D721Med (cell line): ENCODE data around the gene DPH2.

ENCODE experiments used
- DNase-seq: peaks from one replicate; pipeline ENCODE4 v3.0.0; 2011; ENCODE audit warnings: low spot score; ENCODE audit not compliant: insufficient read length
- FAIRE-seq: peaks from 2 replicates; lab custom pipeline; 2011; peaks lifted over from hg19 to GRCh38; lab: Jason Lieb, UNC
- TF ChIP-seq, protein P1 (sequence below): IDR thresholded peaks from 2 replicates; pipeline ENCODE4 v1.5.1; 2012; ENCODE audit warnings: mild to moderate bottlenecking, control low read depth; ENCODE audit not compliant: insufficient read depth; ENCODE audit errors: missing control alignments

DPH2 gene

DNA sequence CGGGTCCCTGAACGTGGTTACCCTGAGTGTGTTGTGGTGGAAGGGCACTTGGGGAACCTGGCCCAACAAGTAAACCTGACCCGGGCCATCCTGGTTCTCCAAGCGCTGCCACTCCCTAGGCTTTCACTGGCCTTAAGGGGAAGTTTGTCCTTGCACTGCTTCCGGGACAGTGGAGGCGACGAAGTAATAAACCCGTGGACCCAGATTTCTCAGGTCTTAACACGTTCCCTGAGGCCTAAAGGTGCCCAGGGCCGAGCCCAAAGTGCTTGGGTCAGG lies 21.3 kb downstream of the DPH2 start:
- FAIRE-seq: no peak
- DNase-seq: no peak
- TF ChIP-seq, protein P1, sequence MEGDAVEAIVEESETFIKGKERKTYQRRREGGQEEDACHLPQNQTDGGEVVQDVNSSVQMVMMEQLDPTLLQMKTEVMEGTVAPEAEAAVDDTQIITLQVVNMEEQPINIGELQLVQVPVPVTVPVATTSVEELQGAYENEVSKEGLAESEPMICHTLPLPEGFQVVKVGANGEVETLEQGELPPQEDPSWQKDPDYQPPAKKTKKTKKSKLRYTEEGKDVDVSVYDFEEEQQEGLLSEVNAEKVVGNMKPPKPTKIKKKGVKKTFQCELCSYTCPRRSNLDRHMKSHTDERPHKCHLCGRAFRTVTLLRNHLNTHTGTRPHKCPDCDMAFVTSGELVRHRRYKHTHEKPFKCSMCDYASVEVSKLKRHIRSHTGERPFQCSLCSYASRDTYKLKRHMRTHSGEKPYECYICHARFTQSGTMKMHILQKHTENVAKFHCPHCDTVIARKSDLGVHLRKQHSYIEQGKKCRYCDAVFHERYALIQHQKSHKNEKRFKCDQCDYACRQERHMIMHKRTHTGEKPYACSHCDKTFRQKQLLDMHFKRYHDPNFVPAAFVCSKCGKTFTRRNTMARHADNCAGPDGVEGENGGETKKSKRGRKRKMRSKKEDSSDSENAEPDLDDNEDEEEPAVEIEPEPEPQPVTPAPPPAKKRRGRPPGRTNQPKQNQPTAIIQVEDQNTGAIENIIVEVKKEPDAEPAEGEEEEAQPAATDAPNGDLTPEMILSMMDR: no peak

DNA sequence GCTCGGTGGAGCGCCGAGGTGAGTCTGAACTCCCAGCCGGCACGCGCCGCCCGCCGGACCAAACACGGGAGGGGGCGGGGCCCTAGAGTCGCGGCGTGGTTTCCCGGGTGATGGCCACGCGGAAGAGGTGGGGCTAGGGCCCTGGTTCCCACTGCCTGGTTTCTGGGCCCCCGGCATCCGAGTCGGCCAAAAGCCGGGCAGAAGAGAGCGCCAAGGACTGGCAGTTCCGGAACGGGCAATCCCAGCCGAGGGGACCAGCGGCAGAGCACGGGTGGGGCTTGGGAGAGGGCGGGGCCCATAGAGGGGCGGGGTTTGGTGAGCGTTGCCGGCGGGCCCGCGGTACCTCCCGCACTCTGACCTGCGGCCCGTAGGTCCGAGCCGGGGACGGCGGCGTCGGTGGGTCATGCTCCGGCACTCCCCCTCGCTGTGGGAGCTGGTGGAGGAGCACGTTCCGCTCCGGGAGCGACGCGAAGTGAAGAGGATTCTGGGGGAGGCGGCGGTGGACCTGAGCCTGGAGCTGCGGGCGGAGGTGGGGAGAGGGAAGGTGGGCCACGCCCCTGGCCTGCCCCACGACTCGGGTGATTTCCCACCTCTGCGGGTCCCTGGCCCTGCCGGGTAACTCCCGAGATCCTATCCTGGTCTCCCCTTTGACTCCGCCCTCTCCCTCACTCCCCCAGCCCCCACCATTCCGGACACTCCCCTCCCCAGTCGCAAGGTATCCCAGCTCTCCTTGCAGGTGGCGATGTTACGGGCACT lies 21.8 kb downstream of the DPH2 start, which contains the start of gene CCDC24:
Gene CCDC24, plus strand, starts transcription at position 124 of the 756 bp plus-strand sequence. Its CDS starts 280 bp downstream, at position 404.
- DNase-seq: peak; percentile 82
- FAIRE-seq: no peak
- TF ChIP-seq, protein P1: no peak

DNA sequence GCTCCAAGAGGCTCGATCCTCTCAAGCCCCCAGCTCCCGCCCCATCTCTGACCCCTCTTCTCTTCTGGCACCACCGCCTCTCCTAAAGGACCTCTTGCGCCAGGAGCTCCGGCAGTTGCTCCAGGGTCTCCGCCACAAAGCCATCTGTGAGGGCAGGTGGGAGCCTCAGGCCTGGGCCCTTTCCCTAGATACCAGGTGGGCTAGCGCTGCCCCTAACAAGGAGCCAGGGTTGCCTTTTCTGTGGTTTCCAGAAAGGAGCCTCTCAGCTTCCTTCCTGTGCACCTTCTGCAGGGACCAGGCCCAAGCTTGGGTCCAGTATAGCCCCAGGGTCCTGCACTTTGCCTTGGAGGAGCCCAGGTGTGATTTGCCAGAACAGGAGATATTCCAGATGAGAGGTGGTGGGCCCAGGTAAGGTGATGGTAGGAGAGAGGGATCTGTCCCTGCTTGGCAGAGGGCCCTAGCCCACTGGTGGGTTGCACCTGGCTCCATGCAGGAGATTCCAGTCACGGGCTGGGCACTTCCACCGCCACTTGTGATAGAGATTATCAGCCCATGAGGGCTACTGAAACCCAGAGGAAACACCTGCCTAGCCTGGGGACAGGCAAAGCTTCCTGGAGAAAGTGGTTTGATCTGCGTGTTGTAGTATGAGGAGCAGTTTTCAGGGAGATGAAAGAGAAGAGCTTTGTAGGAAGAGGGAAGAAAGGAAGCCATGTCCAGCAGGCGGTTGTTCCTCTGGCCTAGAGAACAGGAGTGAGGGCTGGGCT lies 22.6 kb downstream of the DPH2 start:
- TF ChIP-seq, protein P1: no peak
- no peak for DNase-seq
- FAIRE-seq: no peak

DNA sequence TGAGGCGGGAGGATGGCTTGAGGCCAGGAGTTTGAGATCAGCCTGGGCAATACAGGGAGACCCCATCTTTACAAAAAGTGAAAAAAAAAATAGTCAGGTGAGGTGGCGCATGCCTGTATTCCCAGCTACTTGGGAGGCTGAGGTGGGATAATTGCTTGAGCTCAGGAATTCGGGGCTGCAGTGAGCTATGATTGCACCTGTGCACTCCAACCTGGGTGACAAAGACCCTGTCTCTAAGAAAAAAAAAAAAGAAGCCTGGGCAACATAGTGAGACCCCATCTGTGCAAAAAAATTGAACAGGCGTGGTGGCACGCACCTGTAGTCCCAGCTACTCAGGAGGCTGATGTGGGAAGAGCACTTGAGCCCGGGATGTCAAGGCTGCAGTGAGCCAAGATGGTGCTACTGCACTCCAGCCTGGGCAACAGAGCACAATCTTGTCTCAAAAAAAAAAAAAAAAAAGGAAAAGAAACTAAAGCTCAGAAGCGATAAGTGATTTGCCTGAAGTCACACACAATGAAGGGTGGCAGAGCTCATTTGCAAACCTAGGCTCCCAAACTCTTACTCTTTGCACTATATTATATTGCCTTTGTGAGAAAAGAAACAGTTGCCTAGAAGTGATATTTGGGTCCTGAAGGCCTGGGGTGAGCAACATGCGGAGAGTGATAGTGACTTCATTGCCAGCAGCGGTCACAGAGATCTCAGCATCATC lies 23.6 kb downstream of the DPH2 start:
- FAIRE-seq: no peak
- TF ChIP-seq, protein P1: no peak
- DNase-seq: no peak

DNA sequence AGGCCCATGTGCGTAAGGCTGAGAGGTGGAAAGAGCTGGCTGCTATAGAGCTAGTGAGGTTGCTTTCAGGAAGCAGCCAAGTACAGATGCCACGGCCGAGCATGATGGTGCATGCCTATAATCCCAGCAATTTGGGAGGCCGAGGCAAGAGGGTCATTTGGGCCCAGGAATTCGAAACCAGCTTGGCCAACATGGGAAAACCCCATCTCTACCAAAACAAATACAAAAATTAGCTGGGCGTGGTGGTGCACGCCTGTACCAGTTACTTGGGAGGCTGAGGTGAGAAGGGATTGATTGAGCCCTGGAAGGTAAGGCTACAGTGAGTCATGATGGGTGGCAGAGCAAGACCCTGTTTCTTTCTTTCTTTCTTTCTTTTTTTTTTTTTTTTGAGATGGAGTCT lies 24.3 kb downstream of the DPH2 start:
- no peak for DNase-seq
- TF ChIP-seq, protein P1: no peak

DNA sequence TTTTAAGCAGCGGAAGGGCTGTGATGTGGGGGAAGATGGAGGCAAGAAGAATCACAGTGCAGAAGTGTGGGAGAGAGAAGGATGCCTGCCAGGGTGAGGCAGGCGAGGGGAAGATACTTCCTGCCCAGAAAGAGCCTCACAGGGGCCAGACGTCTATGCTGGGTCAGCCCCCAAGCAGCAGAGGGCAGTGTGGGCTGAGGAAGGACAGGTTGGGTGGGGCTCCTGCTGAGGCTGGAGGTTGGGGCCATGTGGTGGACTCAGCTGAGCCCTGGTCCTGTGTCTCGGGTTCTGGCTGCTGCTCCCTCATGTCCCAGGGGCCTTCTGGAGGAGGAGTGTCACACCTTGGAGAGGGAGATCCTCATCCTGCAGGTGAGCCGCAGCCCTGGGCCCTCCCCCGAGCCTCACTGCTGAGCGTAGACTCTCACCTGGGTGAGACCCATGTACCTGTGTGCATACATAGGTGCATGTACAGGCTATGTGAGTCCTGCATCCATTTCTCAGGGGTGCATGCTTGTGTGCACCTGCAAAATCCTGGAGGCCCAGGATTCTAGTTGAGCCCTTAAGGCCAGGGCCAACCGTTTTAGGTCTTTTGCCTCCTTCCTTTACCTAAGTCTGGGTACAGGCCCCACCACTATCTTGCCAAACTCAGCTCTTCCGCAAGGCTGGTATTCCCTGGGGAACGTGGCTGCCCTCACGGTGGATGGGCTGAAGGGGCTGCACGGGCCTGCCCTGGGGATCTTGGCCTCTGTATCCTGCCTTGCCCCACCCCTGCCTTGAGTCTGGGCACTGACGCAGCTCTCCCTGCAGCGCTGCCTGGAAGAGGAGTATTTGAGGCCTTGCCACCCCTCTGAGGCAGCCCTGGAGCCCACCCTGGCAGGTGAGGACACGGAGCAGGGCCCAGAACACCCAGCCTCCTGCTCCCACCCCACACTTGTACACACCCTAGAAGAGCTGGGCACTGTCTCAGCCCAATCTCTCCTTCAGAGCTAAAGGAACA lies 25.3 kb downstream of the DPH2 start:
- FAIRE-seq (no peak), DNase-seq (no peak)
- TF ChIP-seq, protein P1: peak; percentile 27

More for the DNA sequence above, 24.3 kb downstream of the DPH2 start:
- no peak for FAIRE-seq
